Cardiac septum (tissue), 1 donor: ENCODE data around the gene TFF2. TPM values are rescaled to one million over a fixed set of nuclear protein-coding genes. Genes with fewer than 3 reads are reported as not detected.

Experiments
- DNase-seq: peaks from one replicate; pipeline ENCODE4 v3.0.0-alpha.2; 2020; ENCODE audit warnings: low spot score
- intact Hi-C: fragments of 100-400 bp; cut with DNase I; formaldehyde crosslinking; loops from one replicate; pipeline ENCODE4 v1.14.0; 2022
- total RNA-seq: library from RNA; stranded (reverse); fragmentation: NEBNext Ultra II Directional; extraction: Animal tissue kit (Norgen Biotek cat#: 25700); gene quantifications from one replicate; pipeline ENCODE4 v1.2.1, GENCODE V29; 2021
- donor health status: DM: no; HTN: no; CAD: no.

Gene TFF2
- total RNA-seq, 1 donor from 2014 or later, result not detected

DNA sequence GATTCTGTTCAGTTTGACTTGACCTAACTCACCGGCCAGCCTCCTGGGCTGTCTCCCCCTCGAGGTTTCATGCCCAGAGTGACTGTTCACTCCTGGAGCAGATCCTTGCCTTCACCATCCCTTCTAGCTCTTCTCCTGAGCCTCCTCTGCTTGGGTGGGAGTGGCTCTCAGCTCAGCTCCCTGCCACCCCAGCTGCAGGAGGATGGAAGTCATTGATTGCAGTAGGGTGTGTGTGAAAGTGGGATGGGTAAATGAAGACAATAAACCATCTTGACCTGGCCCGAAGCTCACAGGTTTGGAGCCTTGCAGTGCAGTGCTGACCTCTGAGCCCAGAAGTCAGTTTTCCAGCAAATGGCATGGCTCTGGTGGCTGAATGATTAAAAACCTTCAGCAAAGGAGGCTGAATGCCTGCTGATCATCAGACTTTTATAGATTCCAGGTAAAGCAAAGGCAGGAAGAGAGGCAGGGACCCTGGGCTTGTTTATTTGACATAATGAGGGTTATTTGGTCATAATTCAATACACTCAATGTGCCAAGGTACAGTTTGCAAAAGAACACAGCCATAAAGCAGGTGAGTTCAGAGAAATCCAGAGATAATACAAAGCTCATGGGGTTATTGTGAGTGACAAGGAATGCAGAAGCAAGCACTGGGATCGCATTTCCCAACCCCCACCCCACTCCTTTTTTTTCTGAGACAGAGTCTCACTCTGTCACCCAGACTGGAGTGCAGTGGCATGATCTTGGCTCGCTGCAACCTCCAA lies 18.1 kb downstream of the TFF2 start:
- DNase-seq, result no peak
- intact Hi-C loops, result no loop called here

DNA sequence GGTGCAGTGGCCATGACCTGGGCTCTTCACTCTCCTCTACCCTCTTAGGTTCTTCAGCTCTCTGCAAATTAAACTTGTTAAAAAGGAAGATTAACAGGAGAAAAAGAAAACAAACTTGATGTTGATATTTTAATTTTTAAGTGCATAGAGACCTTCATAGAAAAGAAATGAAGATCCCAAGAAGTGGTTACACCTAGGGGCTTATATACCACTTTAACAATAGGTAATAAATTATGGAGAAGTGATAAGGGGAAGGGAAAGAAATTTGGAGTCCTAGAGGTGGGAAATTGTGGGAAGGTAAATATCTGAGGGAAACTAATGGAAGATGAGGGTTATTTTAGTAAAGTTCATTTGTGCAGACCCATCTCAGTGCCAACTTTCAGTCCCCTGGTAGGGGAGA lies 19.1 kb downstream of the TFF2 start:
- no peak for DNase-seq
- intact Hi-C loops, result no loop called here

GRCh38 chr21:42330380-42331371 lies 20.1 kb downstream of the TFF2 start:
- no peak for DNase-seq
- intact Hi-C loops, result no loop called here

- DNase-seq, result no peak
- intact Hi-C loops, result no loop called here
Observed at GRCh38 chr21:42324896-42325295, 25.9 kb downstream of the TFF2 start.

GRCh38 chr21:42321845-42322244 lies 28.9 kb downstream of the TFF2 start:
- DNase-seq, result no peak
- intact Hi-C loops, result no loop called here

- DNase-seq, result peak; percentile 58
- intact Hi-C loops, result no loop called here
Observed at GRCh38 chr21:42321231-42321630, 29.6 kb downstream of the TFF2 start.

- peak; percentile 49 for DNase-seq
- intact Hi-C loops, result no loop called here
Observed at GRCh38 chr21:42320791-42321190, 30.0 kb downstream of the TFF2 start.

DNA sequence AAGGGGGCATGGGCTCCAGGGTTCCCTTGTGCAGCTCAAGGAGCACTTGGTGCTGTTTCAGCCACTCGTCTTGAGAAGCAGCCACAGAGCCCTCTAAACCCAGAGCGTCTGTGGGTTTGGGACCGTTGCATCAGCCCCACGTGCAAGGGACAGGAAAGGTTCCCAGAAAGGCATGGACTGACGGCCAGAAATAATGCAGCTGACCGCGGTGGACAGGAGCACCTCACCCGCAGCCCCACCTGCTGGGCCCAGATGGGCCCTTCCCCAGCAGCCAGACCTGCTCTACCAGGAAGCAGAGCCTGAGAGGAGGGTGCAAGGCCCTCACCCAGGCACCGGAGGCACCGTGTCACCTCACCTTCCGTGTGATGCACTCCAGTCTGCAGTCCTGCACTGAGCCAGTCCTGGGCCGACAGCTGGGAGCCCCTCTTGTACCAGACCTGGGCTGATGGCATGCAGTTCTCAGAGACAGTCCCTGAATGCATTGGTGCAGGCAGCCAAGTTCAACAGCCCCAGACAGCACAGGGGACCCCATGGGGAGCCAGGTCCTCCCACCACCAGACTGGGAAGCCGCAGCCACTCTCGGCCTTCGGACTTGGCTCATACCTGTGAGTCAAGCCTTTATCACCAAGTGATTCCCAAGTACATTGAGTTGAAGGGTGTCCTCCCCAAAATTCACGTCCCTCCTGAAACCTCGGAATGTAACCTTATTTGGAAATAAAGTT lies 30.8 kb downstream of the TFF2 start:
- DNase-seq, result peak; percentile 73
- intact Hi-C loops, result no loop called here

DNA sequence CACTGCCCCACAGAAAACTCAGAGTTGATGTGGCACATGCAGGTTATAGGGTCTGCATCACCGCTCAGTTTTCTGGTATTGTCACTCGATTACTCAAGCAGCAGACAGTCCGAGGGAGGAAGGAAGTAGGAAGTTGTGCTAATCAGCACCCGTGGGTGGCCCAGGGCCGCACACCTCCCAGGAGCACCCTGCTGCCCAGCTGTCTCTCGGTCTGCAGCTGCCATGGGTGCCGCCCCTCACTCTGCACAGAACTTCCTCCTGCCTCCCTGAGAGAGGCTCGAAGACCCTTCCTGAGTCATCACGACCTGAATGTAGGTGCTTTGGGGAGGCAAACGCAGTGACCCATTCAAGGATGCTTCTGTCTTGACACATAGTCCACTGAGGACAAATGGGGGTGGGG lies 31.4 kb downstream of the TFF2 start:
- intact Hi-C loops, result no loop called here
- DNase-seq, result peak; percentile 82

GRCh38 chr21:42317826-42318746 lies 32.7 kb downstream of the TFF2 start:
- DNase-seq, result peak; percentile 67
- intact Hi-C loops, result no loop called here

- peak; percentile 70 for DNase-seq
- intact Hi-C loops, result no loop called here
Observed at GRCh38 chr21:42317341-42317741, 33.5 kb downstream of the TFF2 start.

- peak; percentile 69 for DNase-seq
- intact Hi-C loops, result no loop called here
Observed at GRCh38 chr21:42316891-42317290, 33.9 kb downstream of the TFF2 start.

GRCh38 chr21:42315296-42315891 lies 35.4 kb downstream of the TFF2 start, which contains the start of gene TFF3:
Gene TFF3 (minus strand): TSS chr21:42315409. CDS start chr21:42315374, 35 bp downstream.
- intact Hi-C loops, result no loop called here
- DNase-seq, result peak; percentile 72

DNA sequence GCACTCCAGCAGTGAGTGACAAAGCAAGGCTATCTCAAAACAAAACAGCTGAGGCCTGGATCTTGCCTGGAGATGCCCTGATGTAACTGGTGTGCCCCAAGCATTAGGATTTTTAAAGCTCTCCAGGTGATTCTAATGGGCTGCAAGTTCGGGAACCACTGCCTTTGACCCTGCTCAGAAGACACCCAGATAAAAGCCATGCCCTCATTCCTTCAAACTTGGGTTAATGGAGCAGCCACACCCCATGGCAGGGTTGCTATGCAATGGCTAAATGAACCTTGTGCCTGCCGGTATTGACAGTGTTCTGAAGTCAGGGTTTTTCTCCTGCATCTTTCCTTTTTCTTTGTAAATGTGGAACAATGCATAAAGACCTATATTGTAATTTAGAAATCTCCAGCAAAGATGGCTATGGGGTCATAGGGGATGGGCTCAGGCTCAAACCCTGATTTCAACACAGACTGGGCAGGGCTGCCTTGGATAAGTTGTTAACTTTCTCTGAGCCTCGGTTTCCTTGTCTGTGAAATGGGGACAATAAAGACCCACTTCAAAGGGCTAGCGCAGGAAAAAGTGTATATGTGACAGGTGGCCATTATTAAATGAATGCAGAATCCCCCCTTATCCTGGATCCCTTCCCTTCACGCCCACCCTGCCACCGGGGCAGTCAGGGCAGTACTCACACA lies 36.0 kb downstream of the TFF2 start:
- DNase-seq, result peak; percentile 47
- intact Hi-C loops, result no loop called here

DNA sequence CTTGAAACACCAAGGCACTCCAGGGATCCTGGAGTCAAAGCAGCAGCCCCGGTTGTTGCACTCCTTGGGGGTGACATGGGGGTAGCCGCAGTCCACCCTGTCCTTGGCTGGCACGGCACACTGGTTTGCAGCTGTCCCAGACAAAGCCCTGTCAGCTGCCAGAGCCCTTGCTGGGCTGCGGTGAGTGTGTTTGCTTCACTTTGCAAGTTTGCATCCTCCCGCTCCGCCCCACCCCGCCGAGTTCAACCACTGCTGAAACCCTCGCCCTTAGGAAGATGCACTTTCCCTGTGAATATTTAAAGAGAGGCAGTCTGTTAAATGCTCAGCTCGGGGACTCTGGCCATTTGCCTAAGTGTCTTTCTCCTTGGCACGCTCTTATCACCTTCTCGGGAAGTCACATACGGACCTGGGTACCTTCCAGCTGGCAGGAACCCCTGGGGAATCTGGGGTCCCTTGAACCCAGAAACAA lies 37.3 kb downstream of the TFF2 start:
- intact Hi-C loops, result no loop called here

DNA sequence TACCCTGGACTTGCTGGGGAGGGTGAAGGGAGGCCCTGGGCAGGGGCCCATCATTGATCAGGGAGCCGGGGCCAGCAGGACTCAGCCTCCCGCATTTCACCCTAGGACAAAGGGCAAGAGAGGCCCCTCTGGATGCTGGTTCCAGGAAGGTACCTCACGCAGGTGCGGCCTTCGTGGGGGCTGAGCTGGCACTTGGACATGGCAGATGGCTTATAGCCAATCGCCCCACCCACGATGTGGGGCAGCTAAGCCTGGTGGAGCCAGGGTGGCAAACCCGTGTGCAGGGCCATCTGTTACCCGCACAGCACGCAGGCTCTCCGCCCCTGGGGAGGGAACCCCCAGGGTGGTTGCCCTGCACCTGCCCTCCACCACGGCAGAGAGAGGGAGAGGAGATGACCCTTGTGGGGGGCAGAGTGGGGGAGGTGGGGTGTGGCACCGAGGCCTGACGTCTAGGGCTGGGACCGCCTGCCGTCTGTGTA lies 38.1 kb downstream of the TFF2 start:
- intact Hi-C loops, result no loop called here
- peak; percentile 35 for DNase-seq

More for the DNA sequence above, 37.3 kb downstream of the TFF2 start:
- DNase-seq, result peak; percentile 69

- peak; percentile 69 for DNase-seq
- intact Hi-C loops, result no loop called here
Observed at GRCh38 chr21:42311816-42312625, 38.8 kb downstream of the TFF2 start.
